Measurements from ENCODE around the gene FAM118B. TPM values are rescaled to one million over a fixed set of nuclear protein-coding genes. Genes with fewer than 3 reads are reported as not detected.

The FAM118B gene
- 19.8 TPM for polyA plus RNA-seq (ENCODE audit: insufficient read length)

- DNase-seq (ENCODE audit: low read depth), result peak; percentile 88
These were observed at the start of gene FAM118B, which contains the start of gene RPUSD4 for GRCh38 chr11:126211236-126212088. FAM118B (plus strand) TSS chr11:126211782; CDS start chr11:126235002, 23,220 bp downstream. RPUSD4 (minus strand) TSS chr11:126211650; CDS start chr11:126211638, 12 bp downstream.

GRCh38 chr11:126162306-126163030 is 49.1 kb upstream of the FAM118B start:
- DNase-seq (ENCODE audit: low read depth), result no peak

GRCh38 chr11:126163074-126163700 is 48.4 kb upstream of the FAM118B start:
- DNase-seq (ENCODE audit: low read depth), result no peak

GRCh38 chr11:126163779-126164178 is 47.8 kb upstream of the FAM118B start:
- no peak for DNase-seq (ENCODE audit: low read depth)

- DNase-seq (ENCODE audit: low read depth), result no peak
These were observed 46.8 kb upstream of the FAM118B start for GRCh38 chr11:126164781-126165180.

- DNase-seq (ENCODE audit: low read depth), result no peak
These were observed 46.3 kb upstream of the FAM118B start for GRCh38 chr11:126165311-126165720.

GRCh38 chr11:126165757-126166156 is 45.8 kb upstream of the FAM118B start:
- DNase-seq (ENCODE audit: low read depth), result no peak

GRCh38 chr11:126166413-126166812 is 45.2 kb upstream of the FAM118B start:
- DNase-seq (ENCODE audit: low read depth), result no peak

- DNase-seq (ENCODE audit: low read depth), result no peak
These were observed 44.1 kb upstream of the FAM118B start for GRCh38 chr11:126167488-126167887.

- DNase-seq (ENCODE audit: low read depth), result no peak
These were observed 42.3 kb upstream of the FAM118B start for GRCh38 chr11:126169291-126169690.

- DNase-seq (ENCODE audit: low read depth), result no peak
These were observed 39.0 kb upstream of the FAM118B start for GRCh38 chr11:126172596-126173038.

GRCh38 chr11:126173257-126173656 is 38.3 kb upstream of the FAM118B start:
- no peak for DNase-seq (ENCODE audit: low read depth)

- no peak for DNase-seq (ENCODE audit: low read depth)
These were observed 36.8 kb upstream of the FAM118B start for GRCh38 chr11:126174816-126175215.

GRCh38 chr11:126175393-126175792 is 36.2 kb upstream of the FAM118B start:
- no peak for DNase-seq (ENCODE audit: low read depth)

GRCh38 chr11:126176853-126177470 is 34.6 kb upstream of the FAM118B start:
- DNase-seq (ENCODE audit: low read depth), result no peak

- no peak for DNase-seq (ENCODE audit: low read depth)
These were observed 29.4 kb upstream of the FAM118B start for GRCh38 chr11:126181939-126182730.

- DNase-seq (ENCODE audit: low read depth), result no peak
These were observed 28.7 kb upstream of the FAM118B start for GRCh38 chr11:126182787-126183445.

- DNase-seq (ENCODE audit: low read depth), result no peak
These were observed 26.1 kb upstream of the FAM118B start for GRCh38 chr11:126185259-126186024.

GRCh38 chr11:126186025-126186698 is 25.4 kb upstream of the FAM118B start:
- no peak for DNase-seq (ENCODE audit: low read depth)
